ENCODE measurements around the gene MLPH.

DNA sequence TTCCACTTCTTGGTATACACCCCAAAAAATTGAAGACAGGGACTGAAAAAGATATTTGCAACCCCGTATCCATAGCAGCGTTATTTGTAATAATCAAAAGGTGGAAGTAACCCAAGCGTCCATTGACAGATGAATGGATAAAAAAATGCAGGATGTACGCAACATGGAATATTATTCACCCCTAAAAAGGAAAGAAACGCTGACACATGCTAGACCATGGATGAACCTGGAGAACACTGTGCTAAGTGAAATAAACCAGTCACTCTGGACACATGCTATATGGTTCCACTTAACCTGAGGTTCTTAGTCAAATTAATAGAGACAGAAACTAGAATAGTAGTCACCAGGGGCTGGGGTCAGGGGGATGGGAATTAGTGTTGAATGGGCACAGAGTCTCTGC is 40.7 kb downstream of the MLPH start:
- TF ChIP-seq, protein P1, sequence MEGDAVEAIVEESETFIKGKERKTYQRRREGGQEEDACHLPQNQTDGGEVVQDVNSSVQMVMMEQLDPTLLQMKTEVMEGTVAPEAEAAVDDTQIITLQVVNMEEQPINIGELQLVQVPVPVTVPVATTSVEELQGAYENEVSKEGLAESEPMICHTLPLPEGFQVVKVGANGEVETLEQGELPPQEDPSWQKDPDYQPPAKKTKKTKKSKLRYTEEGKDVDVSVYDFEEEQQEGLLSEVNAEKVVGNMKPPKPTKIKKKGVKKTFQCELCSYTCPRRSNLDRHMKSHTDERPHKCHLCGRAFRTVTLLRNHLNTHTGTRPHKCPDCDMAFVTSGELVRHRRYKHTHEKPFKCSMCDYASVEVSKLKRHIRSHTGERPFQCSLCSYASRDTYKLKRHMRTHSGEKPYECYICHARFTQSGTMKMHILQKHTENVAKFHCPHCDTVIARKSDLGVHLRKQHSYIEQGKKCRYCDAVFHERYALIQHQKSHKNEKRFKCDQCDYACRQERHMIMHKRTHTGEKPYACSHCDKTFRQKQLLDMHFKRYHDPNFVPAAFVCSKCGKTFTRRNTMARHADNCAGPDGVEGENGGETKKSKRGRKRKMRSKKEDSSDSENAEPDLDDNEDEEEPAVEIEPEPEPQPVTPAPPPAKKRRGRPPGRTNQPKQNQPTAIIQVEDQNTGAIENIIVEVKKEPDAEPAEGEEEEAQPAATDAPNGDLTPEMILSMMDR (IDR thresholded peaks at IDR 0.05; ENCODE audit: insufficient read depth, low read length), result no peak
- TF ChIP-seq POLR2AphosphoS5 (IDR thresholded peaks at IDR 0.05; ENCODE audit: low read depth), result no peak

All from HL-60 (cell line).